Breast epithelium (tissue), 3 donors: ENCODE data around the gene ZBTB45.

ENCODE experiments used
- CTCF ChIP-seq, 3 donors: fragments of 450-650 bp; IDR thresholded peaks; one replicate each; pipeline ENCODE4 v1.5.1; 2016 to 2017; ENCODE audit warnings: antibody characterized with exemption in 3 of 3, mild to moderate bottlenecking in 3 of 3, moderate library complexity in 3 of 3
- POLR2A ChIP-seq: fragments of 450-650 bp; IDR thresholded peaks from one replicate; pipeline ENCODE4 v1.6.1; 2016; ENCODE audit warnings: antibody characterized with exemption, mild to moderate bottlenecking, moderate library complexity
- POLR2AphosphoS5 ChIP-seq, 3 donors: sonication (generic); formaldehyde crosslinking; IDR thresholded peaks; one replicate each; pipeline ENCODE4 v1.6.1; 2017; ENCODE audit warnings: antibody characterized with exemption in 3 of 3

DNA sequence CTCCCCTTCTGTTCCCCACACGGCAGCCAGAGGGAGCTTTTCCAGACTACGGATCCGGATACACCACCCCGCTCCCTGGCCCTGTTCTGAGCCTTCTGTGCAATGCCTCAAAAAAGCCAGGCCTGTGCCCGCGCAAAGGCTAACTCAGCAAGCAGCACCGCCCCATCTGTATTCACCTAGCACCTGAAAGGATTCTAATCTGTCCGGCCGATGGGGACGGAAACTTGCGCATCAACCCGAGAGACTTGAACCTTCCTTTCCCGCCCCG lies 589 bp downstream of the ZBTB45 start:
- TF ChIP-seq CTCF (IDR thresholded peaks at IDR 0.05) (peak in 1 of 3 donors; percentile 39), POLR2AphosphoS5 (IDR thresholded peaks at IDR 0.05) (no peak), POLR2A (no peak)
